ENCODE measurements around the gene FOXP1.

The FOXP1 gene

DNA sequence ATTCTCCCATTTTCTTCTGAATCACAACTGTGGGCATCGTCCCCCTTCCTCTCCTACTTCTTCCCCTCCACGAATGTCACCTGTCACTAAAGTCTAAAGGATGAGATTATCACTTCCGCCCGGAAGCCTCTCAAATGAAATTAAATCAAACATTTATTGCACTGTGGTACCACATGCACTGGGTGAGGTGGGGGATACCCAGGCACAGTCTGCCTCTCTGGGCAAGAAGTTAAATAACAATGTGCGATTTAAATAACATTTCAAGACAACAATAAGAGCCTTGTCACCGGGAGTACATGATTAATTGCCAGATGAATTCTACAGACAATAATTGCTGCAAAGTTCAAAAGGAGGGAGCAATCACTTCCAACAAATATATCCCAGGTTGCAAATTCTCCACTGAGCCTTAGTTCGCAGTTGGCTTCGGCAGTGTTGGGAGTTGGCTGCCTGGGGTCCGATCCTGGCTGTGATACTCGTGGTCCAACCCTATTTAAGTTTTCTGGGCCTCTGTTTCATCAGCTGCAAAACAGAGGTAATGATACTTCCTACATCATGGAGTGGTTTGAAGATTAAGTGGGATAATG is 77.7 kb downstream of the FOXP1 start:
- DNase-seq (ENCODE audit: low read depth in 2 of 2) = no peak

DNA sequence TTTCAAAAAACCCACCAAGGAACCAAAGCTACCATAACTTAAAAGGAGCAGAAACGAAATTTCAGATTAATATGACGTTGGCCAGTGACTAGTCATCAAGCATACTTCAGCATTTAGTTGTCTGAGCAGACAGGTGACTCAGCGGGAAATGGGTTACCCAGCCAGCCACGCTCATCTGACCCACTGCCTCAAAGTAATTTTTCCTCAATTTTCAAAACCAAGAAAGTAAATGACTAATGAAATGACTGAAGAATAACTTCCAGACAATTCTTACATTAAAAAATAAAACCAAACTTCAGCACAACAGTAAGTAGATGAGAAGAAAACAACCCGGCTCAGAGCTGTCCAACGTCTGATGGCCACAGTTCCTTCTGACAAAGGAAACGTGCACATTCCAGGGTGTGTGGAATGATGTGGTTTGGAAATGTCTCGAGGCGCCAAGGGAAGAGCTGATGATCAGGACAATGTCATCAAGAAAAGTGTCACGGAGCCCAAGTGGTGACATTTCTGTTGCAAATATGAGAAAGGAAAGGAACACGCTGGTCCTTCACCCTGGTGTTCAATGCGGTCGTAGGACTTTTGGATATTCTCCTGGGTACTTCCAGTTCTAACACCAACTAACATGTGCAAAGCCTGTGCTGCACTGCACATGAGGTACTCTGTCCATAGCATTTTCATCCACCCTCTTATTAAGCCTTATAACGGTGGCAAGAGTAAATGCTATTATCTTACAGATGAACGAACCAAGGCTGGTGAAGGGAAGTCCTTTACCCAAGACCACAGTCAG is 79.1 kb downstream of the FOXP1 start:
- DNase-seq (ENCODE audit: low read depth in 2 of 2) = peak in 1 of 2 donors; percentile 42

DNA sequence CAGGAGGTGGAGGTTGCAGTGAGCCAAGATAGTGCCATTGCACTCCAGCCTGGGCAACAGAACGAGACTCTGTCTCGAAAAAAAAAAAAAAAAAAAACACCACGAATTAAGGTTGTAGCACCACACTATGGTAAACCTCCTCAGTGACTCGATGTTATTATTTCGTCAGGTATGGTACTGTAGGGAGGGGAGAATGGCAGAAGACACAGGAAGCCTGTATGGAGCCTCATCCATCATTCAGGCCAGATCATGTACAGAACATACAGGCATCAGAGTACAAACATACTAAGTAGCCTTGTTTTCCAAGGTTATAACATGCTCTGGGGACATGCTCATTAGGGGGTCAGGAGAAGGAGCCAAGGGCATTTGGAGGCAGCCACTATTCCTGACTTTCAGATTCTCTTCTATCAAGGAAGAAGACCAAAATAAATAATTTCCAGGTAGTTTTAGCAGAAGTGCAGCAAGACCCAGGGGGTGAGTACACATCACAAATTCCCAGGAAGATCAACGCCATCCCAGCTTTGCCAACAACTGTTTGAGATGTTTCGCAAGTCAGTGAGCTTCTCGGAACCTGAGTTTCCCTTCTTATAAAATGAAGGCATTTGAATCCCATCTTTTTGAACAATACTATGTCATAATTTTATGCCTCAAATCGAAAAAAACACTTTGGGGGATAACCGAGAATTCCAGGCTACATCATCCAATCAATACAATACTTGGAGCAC is 79.8 kb downstream of the FOXP1 start:
- DNase-seq (ENCODE audit: low read depth in 2 of 2) = no peak

DNA sequence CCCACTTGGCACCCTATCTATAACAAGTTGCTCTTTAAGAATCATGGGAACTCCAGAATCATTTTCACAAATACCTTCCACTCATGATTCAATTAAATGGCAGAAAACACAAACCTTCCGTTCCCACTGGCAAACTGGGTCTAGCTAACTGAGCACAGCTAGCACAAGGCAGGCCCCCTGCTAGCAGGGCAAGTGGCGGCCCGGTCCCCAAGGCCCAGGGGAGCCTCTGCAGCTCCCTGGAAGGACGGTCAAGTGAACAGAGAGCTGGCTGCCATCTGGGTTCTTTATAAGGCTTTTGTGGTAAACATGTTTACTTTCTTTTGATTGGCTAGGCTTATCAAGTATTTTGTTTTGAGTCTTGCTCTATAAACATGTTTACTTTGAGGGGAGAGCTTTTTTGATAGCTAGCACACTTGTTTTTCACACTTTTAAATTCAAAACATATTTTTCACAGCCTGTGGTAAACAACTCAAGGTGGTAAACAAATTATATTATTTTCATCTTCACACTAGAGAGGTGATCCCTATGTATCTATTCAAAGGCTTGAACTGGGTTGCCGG is 81.4 kb downstream of the FOXP1 start:
- no peak for DNase-seq (ENCODE audit: low read depth in 2 of 2)

DNA sequence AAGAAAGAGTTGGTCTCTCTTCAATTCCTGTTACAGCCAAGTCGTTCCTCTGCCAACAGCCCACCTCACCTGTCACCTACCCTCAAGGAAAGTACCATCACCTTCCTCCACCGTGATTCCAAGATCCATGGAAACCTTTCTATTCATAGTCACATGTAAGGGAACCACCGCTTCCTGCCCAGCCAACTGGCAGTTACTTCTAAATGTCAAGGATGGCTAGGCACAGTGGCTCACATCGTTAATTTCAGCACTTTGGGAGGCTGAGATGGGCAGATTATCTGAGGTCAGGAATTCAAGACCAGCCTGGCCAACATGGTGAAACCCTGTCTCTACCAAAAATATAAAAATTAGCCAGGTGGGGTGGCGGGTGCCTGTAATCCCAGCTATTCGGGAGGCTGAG is 82.8 kb downstream of the FOXP1 start:
- DNase-seq (ENCODE audit: low read depth in 2 of 2) = no peak

DNA sequence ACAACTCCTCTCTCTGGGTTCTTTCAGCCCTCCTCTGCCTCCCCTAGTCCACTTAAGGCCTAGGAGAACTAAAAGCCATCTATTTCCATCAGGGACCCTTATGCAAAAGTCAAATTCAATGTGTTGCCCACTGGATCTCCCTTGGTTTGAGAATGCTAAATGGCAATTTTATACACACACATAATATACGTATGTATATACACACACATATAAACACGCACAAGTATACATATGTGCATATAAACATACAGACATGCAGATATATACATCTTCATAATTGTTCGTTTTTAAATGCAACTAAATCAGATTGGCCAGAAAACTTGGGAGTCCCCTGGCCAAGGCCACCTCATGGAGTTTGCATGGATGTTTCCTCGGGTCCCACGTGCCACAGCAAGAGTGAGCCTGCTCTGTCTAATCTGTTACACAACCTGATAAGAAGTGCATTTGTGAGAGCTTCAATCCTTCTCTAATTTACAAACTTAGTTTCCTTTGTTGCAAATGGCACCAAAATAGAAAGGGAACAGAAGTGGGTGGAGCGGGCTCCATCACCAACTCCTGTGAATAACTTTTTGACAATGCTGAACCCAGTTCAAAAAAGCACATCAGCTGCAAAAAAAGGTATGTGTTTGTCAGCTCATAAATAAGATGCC is 84.2 kb downstream of the FOXP1 start:
- no peak for DNase-seq (ENCODE audit: low read depth in 2 of 2)

DNA sequence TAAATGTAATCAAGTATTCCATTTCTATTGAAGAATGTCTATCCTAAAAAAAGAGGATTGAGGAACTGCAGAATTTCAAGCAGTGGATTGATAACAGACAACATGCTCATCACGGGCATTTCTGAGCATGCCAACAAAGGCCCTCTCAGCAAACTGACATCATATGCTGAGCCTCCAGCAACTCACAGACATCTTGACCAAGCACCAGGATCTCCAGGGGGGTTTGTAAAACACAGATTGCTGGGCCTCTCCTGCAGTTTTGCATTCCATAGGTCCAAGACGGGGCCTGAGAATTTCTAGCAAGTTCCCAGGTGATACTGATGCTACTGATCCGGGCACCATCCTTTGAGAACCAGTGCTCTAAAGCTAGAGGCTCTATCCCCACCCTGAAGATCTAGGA is 85.0 kb downstream of the FOXP1 start:
- no peak for DNase-seq (ENCODE audit: low read depth in 2 of 2)

DNA sequence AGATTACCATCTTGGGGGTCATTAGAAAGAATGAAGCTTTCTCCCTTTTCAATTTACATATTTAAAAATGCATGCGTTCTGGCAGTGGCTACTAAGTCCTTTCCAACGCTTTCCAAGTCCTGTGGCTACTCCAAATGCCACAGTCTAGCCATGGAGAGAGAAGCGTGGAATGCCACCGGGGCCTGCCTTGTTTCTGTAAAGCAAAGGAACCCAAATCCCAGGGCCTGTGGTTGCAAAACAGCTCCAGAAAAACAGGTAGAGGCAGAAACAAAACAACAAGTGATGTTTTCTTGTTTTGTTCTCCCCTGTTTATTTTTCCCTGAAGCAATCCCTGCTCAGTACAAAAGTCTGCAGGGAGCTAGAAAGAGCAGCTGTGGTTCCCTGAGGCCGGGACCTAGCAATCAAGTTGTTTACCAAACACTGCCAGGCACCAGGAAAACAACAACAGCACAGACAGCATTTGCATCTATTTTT is 85.5 kb downstream of the FOXP1 start:
- DNase-seq (ENCODE audit: low read depth in 2 of 2) = no peak

DNA sequence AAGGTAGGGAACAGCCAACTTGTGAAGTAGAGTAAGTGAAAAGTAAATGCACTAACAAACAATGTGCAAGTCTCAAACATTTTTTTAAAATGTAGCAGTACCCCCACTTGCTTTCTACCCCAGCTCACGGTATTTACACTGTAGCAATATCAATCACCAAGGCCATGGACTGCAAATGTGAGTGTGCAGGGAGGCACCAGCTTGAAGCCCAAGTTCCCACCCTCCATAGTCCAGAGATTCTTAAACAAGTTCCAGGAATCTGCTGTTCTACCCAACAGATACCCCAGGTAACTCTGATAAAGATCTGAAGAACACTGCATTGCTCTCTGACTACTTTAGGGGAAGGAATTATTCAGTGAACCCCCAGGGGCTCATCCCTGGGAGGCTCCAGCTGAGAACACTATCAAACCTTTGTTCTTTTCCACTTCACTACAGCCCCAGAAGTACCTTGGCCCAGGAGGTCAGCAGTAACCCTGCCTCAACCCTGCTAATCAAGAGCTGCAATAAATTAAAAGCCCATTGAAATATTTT is 86.1 kb downstream of the FOXP1 start:
- DNase-seq (ENCODE audit: low read depth in 2 of 2) = no peak

DNA sequence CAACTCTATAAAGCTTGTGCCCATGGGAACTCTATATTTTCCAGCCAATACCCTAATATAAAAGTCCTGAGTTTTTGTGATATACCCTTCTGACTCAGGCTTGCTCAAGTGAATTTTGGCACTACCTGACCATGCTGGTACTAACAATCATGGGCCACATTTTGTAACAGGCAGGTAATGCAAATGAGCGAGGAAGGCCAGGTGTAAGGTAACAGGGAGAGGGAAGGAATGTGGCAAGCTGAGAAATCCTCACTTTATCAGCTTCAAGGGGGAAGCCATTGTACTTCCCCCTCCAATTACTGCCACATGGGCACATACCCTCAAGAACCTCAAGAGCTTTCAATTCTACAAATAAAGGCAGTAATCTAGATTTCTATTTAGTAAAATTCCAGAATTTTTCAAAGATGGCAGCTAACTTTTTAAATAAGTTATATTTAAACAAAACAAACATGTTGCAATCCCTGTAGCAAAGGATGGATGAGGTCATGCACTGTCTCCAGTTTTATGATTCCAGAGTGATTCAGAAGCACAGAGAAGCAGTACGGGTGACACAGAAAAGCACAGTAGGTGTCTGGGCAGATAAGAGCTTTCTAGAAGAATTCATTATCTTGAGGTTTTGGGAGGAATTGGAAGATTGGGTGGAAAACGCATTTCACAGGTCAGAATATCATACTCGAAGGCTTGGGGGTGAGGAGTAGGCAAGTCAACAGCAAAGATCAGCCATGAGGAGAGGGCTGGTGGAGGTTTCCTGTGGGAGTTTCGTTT is 87.6 kb downstream of the FOXP1 start:
- DNase-seq (ENCODE audit: low read depth in 2 of 2) = no peak

DNA sequence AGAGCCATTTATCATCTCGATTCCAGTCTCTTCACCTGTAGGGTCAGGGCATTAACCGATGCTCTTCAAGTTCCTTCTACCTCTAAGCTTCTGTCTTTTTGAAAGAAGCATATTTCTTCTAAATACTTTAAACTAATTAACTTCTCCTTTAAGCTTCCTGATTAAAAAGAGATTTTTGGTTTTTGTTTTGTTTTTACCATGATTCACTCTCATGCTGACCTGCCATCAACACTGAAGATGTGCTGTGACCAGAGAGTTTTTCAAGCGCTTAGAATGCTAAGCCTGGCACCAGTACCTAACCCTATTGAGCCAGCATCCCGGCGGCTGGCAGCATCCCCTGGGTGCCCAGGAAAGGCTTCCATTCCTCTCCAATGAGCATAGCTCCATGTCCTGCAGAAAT is 89.3 kb downstream of the FOXP1 start:
- no peak for DNase-seq (ENCODE audit: low read depth in 2 of 2)

DNA sequence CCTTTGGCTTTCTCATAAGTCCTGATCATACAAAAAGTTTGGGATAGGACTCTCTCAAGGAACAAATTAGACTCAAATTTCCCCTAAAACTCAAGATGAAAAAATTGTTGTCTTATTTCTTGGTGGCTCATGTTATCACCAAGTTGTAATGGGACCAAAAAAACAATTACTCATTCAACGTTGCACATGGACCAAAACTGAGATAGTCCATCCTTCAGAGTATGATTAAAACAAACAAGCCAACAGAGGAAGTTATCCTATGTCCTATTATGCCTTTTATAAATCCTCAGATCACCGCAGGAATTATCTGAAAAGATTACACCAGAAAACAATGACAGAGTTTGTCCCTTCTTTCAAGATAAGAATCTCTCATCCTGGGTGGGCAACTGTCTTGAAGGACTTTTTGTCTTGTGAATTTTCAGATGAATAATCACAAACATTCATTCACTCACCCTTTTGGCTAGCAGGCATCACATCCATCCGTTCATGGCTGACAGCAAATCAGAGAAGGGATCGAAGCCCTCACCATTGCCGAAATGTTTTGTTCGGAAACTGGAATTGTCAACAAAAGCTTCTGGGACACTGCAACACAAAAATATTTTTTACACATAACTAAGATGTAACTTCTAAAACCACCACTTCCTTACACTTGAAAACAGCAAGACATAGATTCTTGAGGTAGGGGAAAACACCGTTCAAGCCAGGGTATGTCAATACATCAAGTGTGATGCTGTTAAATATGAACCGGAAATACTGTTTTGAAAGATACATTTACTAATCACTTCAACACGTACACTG is 90.4 kb downstream of the FOXP1 start:
- DNase-seq (ENCODE audit: low read depth in 2 of 2) = no peak

DNA sequence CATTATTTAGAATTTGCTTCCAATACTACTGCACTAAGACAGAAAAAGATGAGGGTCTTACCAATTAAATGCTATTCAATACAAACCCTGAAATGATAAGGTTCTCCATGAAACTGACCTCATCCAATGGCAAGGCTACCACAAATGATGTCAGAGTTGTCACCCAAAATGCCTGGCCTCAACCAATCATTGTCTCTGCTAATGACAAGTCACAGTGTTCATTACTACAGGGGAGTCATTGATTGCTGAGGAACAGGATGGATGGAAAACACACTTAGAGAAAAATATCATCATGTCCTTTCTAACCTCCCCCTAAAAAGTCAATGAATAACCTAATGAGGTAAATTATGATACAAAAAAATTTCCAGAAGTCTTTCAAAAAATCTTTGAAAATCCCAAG is 91.0 kb downstream of the FOXP1 start:
- no peak for DNase-seq (ENCODE audit: low read depth in 2 of 2)

DNA sequence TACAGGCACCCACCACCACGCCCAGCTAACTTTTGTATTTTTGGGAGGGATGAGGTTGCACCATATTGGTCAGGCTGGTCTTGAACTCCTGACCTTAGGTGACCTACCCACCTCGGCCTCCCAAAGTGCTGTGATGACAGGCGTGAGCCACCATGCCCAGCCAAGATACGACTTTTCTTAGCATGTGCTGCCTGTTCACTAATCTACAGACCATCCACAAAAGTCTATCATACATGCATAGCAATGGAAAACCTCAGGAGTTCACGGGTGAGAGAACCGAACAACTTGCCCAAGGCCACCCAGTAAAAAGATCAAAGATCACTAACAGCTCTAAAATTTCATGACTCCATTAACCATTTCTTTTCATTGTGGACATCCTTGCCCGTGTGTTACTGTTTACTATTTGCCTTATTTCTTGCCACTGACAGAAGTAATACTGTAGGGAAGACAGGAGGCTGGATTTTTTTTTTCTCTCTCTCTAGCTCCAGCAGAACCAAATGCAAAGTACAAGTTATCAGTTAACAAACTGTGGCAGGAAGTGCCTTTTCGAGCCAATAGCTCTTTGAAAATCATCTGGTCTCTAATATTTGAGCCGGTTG is 92.3 kb downstream of the FOXP1 start:
- DNase-seq (ENCODE audit: low read depth in 2 of 2) = no peak

DNA sequence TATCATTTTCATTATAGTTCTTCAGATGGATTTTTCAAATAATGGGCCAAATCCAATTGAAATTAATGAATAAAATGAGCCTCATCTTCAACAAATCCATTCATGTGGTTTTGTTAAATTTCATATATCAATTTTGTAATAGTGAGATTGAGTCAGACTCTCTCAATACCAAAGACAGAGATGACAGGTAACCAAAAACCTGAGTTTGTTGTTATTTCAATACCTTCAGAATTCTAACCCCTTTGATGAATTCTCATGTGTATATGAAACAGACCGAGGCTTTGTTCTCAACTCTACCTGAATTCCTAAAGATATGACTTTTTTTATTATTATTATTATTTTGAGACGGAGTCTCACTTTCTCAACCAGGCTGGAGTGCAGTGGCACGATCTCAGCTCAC is 92.8 kb downstream of the FOXP1 start:
- DNase-seq (ENCODE audit: low read depth in 2 of 2) = no peak

DNA sequence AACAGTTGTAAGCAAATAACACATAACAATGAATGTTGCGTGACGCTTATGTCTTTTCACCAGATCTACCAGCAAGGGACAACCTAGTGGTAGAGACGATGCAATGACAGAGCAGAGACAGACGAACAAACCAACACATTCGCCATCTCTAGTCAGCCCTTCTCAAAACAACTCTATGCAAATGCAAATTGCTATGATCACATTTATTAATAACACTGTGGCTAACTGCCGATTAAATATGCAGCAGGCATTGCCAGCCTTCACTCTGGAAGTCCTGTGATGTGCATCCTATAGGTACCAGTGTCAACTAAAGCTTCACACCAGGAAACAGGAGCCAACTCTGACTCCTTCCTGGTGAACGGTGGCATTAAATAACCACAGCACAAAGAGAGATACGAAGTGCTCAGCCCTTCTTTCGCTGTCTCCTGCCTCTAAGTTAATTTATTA is 94.2 kb downstream of the FOXP1 start:
- no peak for DNase-seq (ENCODE audit: low read depth in 2 of 2)

DNA sequence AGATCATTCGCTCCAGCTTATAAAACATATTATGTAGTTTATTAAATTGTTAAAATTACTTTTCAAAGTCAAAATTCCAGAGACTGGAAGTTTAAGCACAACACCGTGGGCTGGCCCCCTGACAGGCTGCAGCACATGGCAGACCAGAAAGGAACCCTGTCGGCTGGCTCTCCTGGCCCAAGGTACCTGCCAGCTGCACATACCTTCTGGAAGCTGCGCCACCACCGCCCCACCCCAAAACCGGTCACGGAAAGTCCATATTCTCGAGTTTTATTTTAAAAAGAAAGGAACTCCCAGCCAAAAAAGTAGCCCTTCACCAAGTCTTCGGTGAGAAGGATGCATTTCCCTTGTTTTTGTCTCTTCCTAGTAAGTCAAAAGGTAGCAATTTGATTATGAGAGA is 94.6 kb downstream of the FOXP1 start:
- DNase-seq (ENCODE audit: low read depth in 2 of 2) = no peak

DNA sequence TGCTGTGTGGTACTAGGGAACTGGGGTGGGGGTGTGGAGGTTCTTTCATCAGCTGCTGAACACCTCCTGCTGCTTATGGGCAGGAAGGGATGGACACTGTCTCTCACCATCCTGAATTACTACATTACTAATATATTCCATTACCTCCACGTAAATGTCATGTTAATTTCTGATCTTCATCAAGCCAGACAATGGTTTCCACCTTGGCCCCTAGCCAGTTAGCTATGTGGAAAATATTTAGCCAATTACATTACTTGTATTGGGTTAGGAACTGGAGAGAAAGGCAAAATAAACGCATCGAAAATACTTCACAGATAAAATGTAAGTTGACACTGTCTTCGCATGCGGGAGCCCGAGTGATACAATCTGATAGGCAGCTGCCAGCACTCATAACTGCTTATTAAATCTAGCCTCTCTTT is 95.1 kb downstream of the FOXP1 start:
- DNase-seq (ENCODE audit: low read depth in 2 of 2) = no peak

DNA sequence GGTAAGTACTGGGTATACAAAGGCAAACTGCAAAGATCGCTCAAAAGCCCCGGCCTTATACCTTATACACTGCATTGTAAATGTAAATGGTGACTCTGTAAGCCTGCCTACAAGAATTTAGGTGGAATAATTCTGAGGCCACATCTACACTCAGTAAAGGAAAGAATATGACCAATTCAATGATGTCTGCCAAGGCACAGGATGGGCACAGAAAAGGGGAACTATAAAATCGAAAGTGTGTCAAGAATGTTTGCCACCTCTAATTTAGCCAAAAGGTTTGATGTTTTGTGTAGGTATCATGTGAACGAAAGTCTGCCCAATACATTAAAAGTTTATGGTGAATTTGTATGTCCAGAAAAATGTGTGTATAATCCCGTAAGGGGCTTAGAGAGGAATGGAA is 96.1 kb downstream of the FOXP1 start:
- DNase-seq (ENCODE audit: low read depth in 2 of 2) = no peak

DNA sequence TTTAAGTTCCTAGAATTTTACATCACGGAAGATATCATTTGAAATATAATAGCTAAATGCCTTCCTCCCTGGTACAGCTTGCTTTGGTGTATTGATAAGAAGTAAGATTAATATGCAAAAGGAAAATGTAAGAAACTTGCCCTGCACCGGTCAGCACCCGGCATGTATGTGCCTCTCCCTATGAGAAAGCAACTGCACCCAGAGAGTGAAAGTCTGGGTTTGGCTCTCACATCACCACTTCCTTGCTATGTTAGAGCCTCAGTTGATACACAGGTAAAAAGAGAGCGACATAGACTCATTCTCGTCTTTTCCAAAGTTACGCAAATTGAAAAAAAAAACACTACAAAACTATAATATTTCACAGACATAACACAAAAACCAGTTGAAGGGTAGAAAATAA is 96.7 kb downstream of the FOXP1 start:
- DNase-seq (ENCODE audit: low read depth in 2 of 2) = no peak

All from stimulated activated CD4-positive, alpha-beta T cell treated with anti-CD3 and anti-CD28 coated beads, Interleukin-4, amount 100 ng/mL, for 48 hours (primary cell).